K562 (cell line): ENCODE measurements around the gene DHDDS. TPM values are rescaled to one million over a fixed set of nuclear protein-coding genes. Genes with fewer than 3 reads are reported as not detected.

Experiments
- BRF2 ChIP-seq: IDR thresholded peaks from 3 replicates; pipeline ENCODE4 v1.6.1; 2011; ENCODE audit warnings: borderline replicate concordance, mild to moderate bottlenecking; ENCODE audit not compliant: insufficient read length, insufficient read depth
- DNMT1 ChIP-seq: fragments of 450-650 bp; IDR thresholded peaks from 2 replicates; pipeline ENCODE4 v1.6.1; 2016; ENCODE audit warnings: antibody characterized with exemption, mild to moderate bottlenecking
- EGR1 ChIP-seq: fragments of 450-650 bp; conservative IDR thresholded peaks from 2 replicates; pipeline ENCODE4 v1.6.1; 2017; ENCODE audit warnings: mild to moderate bottlenecking
- GTF2A2 ChIP-seq: IDR thresholded peaks from 2 replicates; pipeline ENCODE4 v1.6.1; 2016; ENCODE audit warnings: mild to moderate bottlenecking, missing genetic modification characterization, missing compliant biosample characterization
- KLF13 ChIP-seq: fragments of 450-650 bp; IDR thresholded peaks from 2 replicates; pipeline ENCODE4 v1.6.1; 2016; ENCODE audit warnings: missing genetic modification characterization, low read depth, mild to moderate bottlenecking, missing compliant biosample characterization, moderate library complexity, borderline replicate concordance
- KLF6 ChIP-seq: fragments of 250-450 bp; sonication (Bioruptor Pico); IDR thresholded peaks from 2 replicates; pipeline ENCODE4 v1.4.0; 2020; ENCODE audit warnings: mild to moderate bottlenecking, moderate library complexity, borderline replicate concordance
- MED1 ChIP-seq: sonication (generic); formaldehyde crosslinking; IDR thresholded peaks from 2 replicates; pipeline ENCODE4 v1.8.1; 2023; ENCODE audit warnings: missing genetic modification reagents, borderline replicate concordance
- NFIC ChIP-seq: fragments of 450-650 bp; IDR thresholded peaks from 2 replicates; pipeline ENCODE4 v1.6.1; 2017; ENCODE audit warnings: mild to moderate bottlenecking, inconsistent platforms
- PHF20 ChIP-seq: fragments of 450-650 bp; IDR thresholded peaks from 2 replicates; pipeline ENCODE4 v1.6.1; 2018; ENCODE audit not compliant: partially characterized antibody
- POLR2G ChIP-seq: fragments of 200-400 bp; formaldehyde crosslinking; IDR thresholded peaks from 2 replicates; pipeline ENCODE4 v1.6.1; 2017; ENCODE audit warnings: low read depth, mild to moderate bottlenecking, antibody characterized with exemption, low read length, moderate library complexity
- SMARCB1 ChIP-seq: IDR thresholded peaks from 2 replicates; pipeline ENCODE4 v1.6.1; 2011; ENCODE audit warnings: improper control_type of control experiment, low read depth; ENCODE audit not compliant: insufficient read length
- STAG1 ChIP-seq: sonication (generic); formaldehyde crosslinking; IDR thresholded peaks from 2 replicates; pipeline ENCODE4 v1.5.0; 2020; ENCODE audit warnings: missing genetic modification reagents, borderline replicate concordance
- TAF1 ChIP-seq: IDR thresholded peaks from 2 replicates; pipeline ENCODE4 v1.6.1; 2011; ENCODE audit warnings: mild to moderate bottlenecking, low read length, moderate library complexity; ENCODE audit not compliant: insufficient read depth, control insufficient read depth, severe bottlenecking; ENCODE audit errors: extremely low read depth
- TEAD2 ChIP-seq: fragments of 450-650 bp; IDR thresholded peaks from 2 replicates; pipeline ENCODE4 v1.6.1; 2016; ENCODE audit warnings: missing genetic modification characterization, control low read depth, missing compliant biosample characterization
- TEAD4 ChIP-seq, 2 experiments: sonication (generic) in 1 of 2; formaldehyde crosslinking in 1 of 2; IDR thresholded peaks; 2 replicates each; pipeline versions ENCODE4 v1.6.1 to v1.8.0; 2012 to 2022; ENCODE audit warnings: borderline replicate concordance in 1 of 2, inconsistent platforms in 1 of 2, low read length in 1 of 2, mild to moderate bottlenecking in 1 of 2, missing genetic modification reagents in 1 of 2
- TFAM ChIP-seq: fragments of 250-450 bp; sonication (Bioruptor Pico); conservative IDR thresholded peaks from 2 replicates; pipeline ENCODE4 v1.5.0; 2021; ENCODE audit warnings: mild to moderate bottlenecking, moderate library complexity
- YY1 ChIP-seq, 3 experiments: IDR thresholded peaks; 2 replicates each; pipeline ENCODE4 v1.6.1; 2011; ENCODE audit warnings: low read length in 2 of 3, mild to moderate bottlenecking in 2 of 3, moderate library complexity in 2 of 3, borderline replicate concordance in 1 of 3, control low read depth in 1 of 3, low read depth in 1 of 3; ENCODE audit not compliant: insufficient read depth in 3 of 3, insufficient replicate concordance in 2 of 3, control insufficient read depth in 1 of 3, insufficient read length in 1 of 3; ENCODE audit errors: extremely low read depth in 1 of 3
- ZBTB1 ChIP-seq: sonication (generic); formaldehyde crosslinking; IDR thresholded peaks from 2 replicates; pipeline ENCODE4 v1.8.1; 2023; ENCODE audit warnings: missing genetic modification reagents, low read depth, mild to moderate bottlenecking, borderline replicate concordance
- ZNF197 ChIP-seq: fragments of 200-800 bp; sonication (Bioruptor generic); IDR thresholded peaks from 2 replicates; pipeline ENCODE4 v1.6.1; 2016; ENCODE audit warnings: low read depth, missing genetic modification characterization, missing compliant biosample characterization
- ZNF224 ChIP-seq: sonication (generic); formaldehyde crosslinking; IDR thresholded peaks from 2 replicates; pipeline ENCODE4 v1.8.0; 2022; ENCODE audit warnings: mild to moderate bottlenecking, missing genetic modification reagents
- polyA plus RNA-seq, 8 experiments: library from polyadenylated mRNA; depleted of rRNA in 4 of 8; stranded (reverse) in 5 of 8; unstranded in 3 of 8; fragments of >200 nt; fragmentation: Nextera tagmentation in 2 of 8; fragmentation: Illumina TruSeq in 1 of 8; extraction: Ambion mirVana in 2 of 8; extraction: Trizol in 1 of 8; gene quantifications; 2 replicates each; pipeline versions ENCODE4 v1.2.1 to v1.2.3, GENCODE V29; 2011 to 2014; ENCODE audit warnings: inconsistent platforms in 1 of 8, missing spikeins in 1 of 8
- total RNA-seq, 7 experiments: library from RNA; depleted of rRNA in 6 of 7; stranded (reverse); fragments of >200 nt in 6 of 7; fragmentation: Illumina TruSeq in 2 of 7; extraction: Trizol in 2 of 7; gene quantifications; 2 replicates each; pipeline versions ENCODE4 v1.2.1 to v1.2.3, GENCODE V29; 2011 to 2021; ENCODE audit warnings: low replicate concordance in 1 of 7
- TF ChIP-seq, protein P1 (sequence below): fragments of 250-450 bp; sonication (Bioruptor Pico); IDR thresholded peaks from 2 replicates; pipeline ENCODE4 v1.8.0; 2022; ENCODE audit warnings: moderate library complexity, mild to moderate bottlenecking, inconsistent platforms
- TF ChIP-seq, protein P2 (sequence below), 3 experiments: fragments of 200-800 bp in 1 of 3; sonication (Bioruptor generic) in 1 of 3; sonication (generic) in 1 of 3; formaldehyde crosslinking in 1 of 3; IDR thresholded peaks; 2 replicates each; pipeline versions ENCODE4 v1.6.1 to v1.8.0; 2016 to 2022; ENCODE audit warnings: mild to moderate bottlenecking in 2 of 3, missing compliant biosample characterization in 2 of 3, missing genetic modification characterization in 2 of 3, missing genetic modification reagents in 1 of 3

Gene DHDDS
- total and polyA plus RNA-seq, 9 of the 15 experiments (the other 6 are each of a cell fraction or from before 2014, with no cell fraction given): 33.3 to 55.0 (median 44.3) TPM

GRCh38 chr1:26472320-26472900 lies 40.3 kb downstream of the DHDDS start, which contains the start of gene HMGN2 (continued):
- TF ChIP-seq POLR2G (peak; percentile 89), TEAD2 (tag) (no peak), TFAM (CRISPR knock-in tag) (no peak), PHF20 (no peak), ZBTB1 (CRISPR knock-in tag) (peak; percentile 48; the same call in 1 of the 2 replicates), ZNF224 (CRISPR knock-in tag) (no peak), YY1 (IDR thresholded peaks at IDR 0.05; ENCODE audit: borderline replicate concordance in 1 of 3, control insufficient read depth in 1 of 3, extremely low read depth in 1 of 3, insufficient read depth in 3 of 3, insufficient read length in 1 of 3, insufficient replicate concordance in 2 of 3, low read depth in 1 of 3, low read length in 2 of 3) (peak; percentile 78 to 94 (median 94)), EGR1 (no peak), KLF13 (peak; percentile 49; the same call in 1 of the 2 replicates), KLF6 (CRISPR knock-in tag) (no peak), TEAD4 (IDR thresholded peaks at IDR 0.05; ENCODE audit: low read length) (no peak), TEAD4 (CRISPR knock-in tag; IDR thresholded peaks at IDR 0.05; ENCODE audit: borderline replicate concordance) (no peak), ZNF197 (CRISPR knock-in tag) (no peak), TAF1 (peak; percentile 80), STAG1 (CRISPR knock-in tag) (peak; percentile 63), GTF2A2 (tag) (peak; percentile 85), NFIC (peak; percentile 19; the same call in 1 of the 2 replicates), BRF2 (no peak), DNMT1 (no peak), SMARCB1 (no peak), MED1 (no peak)
- TF ChIP-seq, protein P1, sequence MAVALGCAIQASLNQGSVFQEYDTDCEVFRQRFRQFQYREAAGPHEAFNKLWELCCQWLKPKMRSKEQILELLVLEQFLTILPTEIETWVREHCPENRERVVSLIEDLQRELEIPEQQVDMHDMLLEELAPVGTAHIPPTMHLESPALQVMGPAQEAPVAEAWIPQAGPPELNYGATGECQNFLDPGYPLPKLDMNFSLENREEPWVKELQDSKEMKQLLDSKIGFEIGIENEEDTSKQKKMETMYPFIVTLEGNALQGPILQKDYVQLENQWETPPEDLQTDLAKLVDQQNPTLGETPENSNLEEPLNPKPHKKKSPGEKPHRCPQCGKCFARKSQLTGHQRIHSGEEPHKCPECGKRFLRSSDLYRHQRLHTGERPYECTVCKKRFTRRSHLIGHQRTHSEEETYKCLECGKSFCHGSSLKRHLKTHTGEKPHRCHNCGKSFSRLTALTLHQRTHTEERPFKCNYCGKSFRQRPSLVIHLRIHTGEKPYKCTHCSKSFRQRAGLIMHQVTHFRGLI (CRISPR knock-in tag): no peak
- TF ChIP-seq, protein P2, sequence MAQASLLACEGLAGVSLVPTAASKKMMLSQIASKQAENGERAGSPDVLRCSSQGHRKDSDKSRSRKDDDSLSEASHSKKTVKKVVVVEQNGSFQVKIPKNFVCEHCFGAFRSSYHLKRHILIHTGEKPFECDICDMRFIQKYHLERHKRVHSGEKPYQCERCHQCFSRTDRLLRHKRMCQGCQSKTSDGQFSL (CRISPR knock-in tag; IDR thresholded peaks at IDR 0.05): no peak
- TF ChIP-seq, protein P2 (tag; IDR thresholded peaks at IDR 0.05): peak; percentile 8 to 32; a peak in 2 of 4 replicates
